Activated CD4-positive, alpha-beta T cell treated with anti-CD3 and anti-CD28 coated beads, Interleukin-2, amount 50 U/mL, for 4 hours (primary cell): ENCODE measurements around the gene ATP8B3.

Source experiments
- DNase-seq, 2 experiments: peaks; one replicate each; pipeline ENCODE4 v3.0.0-alpha.2; 2020

ATP8B3 gene

GRCh38 chr19:1755467-1756171, 56.5 kb downstream of the ATP8B3 start:
- no peak for DNase-seq

GRCh38 chr19:1754636-1755466, 57.2 kb downstream of the ATP8B3 start:
- DNase-seq = no peak

- no peak for DNase-seq
These were observed 57.9 kb downstream of the ATP8B3 start for GRCh38 chr19:1754018-1754635.

GRCh38 chr19:1752757-1753728, 59.0 kb downstream of the ATP8B3 start, which contains the start of gene ONECUT3:
ONECUT3 (plus strand) TSS chr19:1753506; CDS start chr19:1753663, 157 bp downstream.
- DNase-seq = no peak

GRCh38 chr19:1752009-1752756, 59.9 kb downstream of the ATP8B3 start:
- DNase-seq = no peak

GRCh38 chr19:1751367-1752008, 60.6 kb downstream of the ATP8B3 start:
- no peak for DNase-seq

GRCh38 chr19:1750343-1751021, 61.6 kb downstream of the ATP8B3 start:
- DNase-seq = no peak

GRCh38 chr19:1749373-1750342, 62.4 kb downstream of the ATP8B3 start:
- no peak for DNase-seq

- no peak for DNase-seq
These were observed 63.2 kb downstream of the ATP8B3 start for GRCh38 chr19:1748873-1749341.

- DNase-seq = no peak
These were observed 63.8 kb downstream of the ATP8B3 start for GRCh38 chr19:1748115-1748872.

- peak; percentile 45 to 56 for DNase-seq
These were observed 64.6 kb downstream of the ATP8B3 start for GRCh38 chr19:1747285-1748114.

- DNase-seq = no peak
These were observed 65.4 kb downstream of the ATP8B3 start for GRCh38 chr19:1746401-1747284.

GRCh38 chr19:1745589-1746031, 66.5 kb downstream of the ATP8B3 start:
- DNase-seq = no peak

GRCh38 chr19:1744822-1745563, 67.1 kb downstream of the ATP8B3 start:
- no peak for DNase-seq

GRCh38 chr19:1744133-1744665, 67.9 kb downstream of the ATP8B3 start:
- no peak for DNase-seq
